ENCODE data around the gene MARCHF3.
"Not testable (repeated sequence)": the region's sequence is repeated elsewhere in the genome, so short reads cannot be mapped to it uniquely, and the experiment has no call there.

Gene MARCHF3

GRCh38 chr5:127011153-127011552, 19.2 kb downstream of the MARCHF3 start:
- no peak for DNase-seq

DNA sequence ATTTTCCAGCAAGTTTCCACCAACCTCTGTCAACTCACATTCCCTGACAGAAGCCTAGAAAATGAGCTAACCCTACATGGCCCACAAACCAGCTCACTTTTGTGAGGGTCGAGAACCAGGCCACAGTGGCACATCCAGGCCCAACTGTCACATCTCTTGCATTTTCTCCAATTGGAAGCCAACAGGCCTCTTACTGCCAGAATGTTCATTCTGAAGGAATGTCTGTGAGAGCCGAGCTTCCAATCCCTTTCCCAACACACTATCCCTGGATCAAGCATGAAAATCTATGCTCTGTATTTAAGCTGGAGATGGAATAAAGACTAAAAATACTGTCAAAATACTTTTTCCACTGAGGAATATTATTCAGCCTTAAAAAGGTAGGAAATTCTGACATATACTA, 20.0 kb downstream of the MARCHF3 start:
- no peak for DNase-seq

GRCh38 chr5:127009784-127010183, 20.6 kb downstream of the MARCHF3 start:
- no peak for DNase-seq

DNA sequence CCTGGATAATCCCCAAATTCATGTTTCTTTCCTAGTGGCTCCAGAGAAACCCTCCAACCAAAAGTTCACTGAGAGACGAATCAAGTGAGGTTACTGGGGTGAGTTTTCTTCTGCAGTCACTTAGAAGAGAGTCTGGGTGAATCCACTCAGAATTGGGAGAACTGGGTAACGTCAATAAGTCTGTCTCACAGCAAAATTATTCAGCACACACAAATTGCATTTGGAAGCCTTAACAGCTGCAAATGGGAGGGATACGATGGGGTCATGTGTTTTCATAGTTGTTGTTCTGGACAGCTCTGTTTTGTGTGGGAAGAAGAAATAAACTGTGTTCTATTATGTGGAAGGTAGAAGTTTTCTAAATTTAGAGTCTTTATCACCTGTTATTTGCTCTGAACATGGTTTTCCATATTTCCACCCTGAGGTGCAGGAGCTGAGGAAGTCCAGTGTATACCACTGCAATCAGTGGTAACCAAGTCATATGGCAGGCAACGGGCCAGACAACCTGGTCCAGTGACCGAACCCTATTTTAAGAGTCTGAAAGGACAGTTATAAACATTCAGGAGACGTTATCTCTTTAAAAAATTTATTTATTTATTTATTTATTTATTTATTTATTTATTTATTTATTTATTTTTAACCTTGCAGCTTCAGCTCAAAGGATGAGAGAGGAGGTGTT, 21.9 kb downstream of the MARCHF3 start:
- DNase-seq: no peak

GRCh38 chr5:127007522-127007921, 22.8 kb downstream of the MARCHF3 start:
- no peak for DNase-seq

DNA sequence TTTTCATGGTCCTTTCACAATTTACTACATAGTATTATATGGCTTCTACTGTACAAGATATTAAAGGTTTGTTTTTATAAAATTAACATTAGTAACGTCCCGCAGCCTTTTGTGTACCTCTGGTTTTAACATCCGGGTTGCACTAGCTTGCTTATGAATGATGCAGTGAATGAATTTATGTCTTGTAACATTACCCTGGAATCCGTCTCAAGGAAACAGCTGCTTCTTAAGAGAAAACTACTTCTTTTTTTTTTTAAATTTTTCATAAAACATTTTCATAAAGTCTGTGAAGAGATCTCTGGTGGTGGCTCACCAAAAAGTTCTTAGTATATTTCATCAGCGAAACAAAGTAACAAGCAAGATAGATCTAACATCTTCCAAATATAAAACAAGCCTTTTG, 23.6 kb downstream of the MARCHF3 start:
- no peak for DNase-seq

DNA sequence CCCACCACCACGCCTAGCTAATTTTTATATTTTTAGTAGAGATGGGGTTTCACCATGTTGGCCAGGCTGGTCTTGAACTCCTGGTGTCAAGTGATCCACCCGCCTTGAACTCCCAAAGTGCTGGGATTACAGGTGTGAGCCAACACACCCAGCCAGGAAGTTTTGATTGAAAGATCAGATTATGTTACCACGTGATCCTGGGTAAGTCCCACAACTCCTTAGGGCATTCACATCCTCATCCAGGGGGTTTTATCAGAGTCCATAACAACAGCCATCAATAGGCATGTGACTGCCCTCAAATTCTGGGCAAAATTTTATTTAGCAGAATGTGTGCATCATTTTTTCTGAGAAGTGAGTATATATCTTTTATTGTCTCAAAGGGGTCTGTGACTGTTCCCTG, 25.1 kb downstream of the MARCHF3 start:
- DNase-seq: not testable (repeated sequence)

- no peak for DNase-seq
These were observed 25.6 kb downstream of the MARCHF3 start for GRCh38 chr5:127004721-127005120.

DNA sequence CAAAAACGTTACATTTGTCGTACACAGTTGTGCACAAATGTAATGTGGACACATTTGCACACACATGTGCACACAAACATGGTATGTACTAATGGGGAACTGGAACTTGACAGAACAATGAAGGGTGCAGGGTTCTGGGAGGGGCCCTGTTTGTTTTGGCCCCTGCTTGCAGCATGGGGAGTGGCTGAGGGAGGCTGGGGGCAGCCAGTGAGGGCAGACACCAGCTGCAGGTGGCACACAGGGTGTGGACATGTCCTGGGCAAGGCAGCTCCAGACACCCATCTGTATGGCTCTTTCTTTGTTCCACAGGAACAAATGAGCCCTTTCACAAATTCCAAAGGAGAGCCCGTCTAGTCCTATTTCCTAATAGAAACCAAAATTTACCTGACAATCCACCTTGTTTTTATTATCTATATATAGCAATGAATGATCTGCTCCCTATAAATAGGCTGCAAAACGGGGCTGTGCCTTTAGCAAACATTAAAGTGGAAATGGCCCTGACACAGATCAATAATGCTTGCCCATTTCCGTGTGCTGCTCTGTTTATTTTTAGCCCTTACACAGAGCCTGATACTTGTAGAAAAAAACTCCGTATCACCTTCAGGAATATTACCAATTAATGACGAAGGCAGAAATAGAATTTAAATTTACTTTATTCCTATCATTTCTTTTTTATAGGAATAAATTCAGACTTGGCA, 26.4 kb downstream of the MARCHF3 start:
- DNase-seq: no peak

DNA sequence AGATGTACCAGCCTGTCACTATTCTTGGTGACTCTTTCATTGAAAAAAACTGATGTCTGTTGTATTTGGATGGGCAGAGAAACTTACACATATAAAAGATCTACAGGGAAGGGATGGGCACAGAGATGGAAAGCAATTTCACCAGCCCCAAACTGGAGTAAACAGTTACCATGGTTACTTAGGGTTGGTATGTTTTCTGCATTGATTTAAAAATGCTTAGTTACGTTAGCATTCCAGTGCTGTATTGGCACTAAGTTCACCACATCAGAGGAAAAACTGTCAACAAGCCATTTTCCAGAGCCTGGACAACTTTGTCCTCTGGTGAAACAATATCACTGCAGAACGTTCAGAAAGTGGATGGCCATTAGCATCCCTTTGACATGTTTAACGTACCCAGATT, 28.0 kb downstream of the MARCHF3 start:
- no peak for DNase-seq

DNA sequence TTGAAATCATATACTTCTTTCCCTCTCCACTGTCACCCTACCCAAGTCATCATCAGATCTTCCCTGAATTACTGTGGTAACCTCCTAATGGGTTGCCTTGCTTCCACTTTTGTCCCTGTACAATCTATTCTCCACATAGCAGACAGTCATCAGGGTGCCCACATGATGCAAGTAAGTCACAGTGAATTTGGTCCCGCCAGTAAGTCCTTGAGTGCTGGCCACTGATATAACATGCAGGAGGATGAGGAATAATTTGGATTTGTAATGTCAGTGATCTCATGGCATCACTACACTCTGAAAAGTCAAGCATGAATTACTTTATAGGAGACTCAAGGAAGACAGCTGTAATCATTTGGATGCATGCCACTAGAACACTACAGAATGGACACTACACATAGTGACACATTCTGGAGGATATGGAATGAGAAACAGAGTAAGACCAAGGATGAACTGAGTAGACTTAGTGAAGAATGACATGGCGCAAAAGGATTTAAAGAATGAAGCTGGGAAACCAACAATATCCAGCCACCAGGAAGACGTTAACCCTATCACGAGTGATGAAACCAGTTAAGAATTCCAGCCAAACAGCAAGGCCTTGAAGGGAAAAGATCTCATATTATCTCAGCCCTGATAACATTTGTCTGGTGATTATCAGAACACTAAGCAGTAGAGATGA, 28.6 kb downstream of the MARCHF3 start:
- DNase-seq: no peak

DNA sequence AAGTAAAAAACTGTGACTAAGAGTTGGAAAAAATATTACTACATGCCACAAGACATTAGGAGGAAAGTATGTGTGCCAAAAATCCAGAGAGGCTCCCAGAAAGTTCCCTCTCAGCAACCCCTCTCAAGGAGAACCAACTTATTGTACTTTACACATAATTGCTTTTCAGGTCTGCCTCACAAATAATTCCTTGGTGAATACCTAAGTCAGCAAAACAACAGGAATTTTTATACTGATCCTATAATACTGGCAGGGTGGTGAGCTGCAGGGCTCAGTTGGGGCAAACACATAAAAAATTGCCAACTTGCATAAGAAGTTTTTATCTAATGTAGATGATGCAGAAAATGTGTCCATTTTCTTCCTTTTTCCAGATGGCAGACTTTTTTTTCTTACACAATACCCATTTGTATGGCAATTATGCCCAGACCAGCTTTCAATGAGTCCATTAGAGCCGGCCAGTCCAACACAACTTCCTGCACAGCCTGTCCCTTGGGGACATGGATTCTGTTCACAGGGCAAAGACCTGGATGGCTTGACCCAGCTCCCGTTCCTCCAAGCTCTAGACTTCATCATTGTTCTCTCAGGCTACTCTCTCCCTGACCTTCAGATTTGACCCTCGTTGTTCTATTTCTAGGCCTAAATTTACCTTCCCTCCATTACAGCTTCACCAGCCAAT, 31.3 kb downstream of the MARCHF3 start:
- no peak for DNase-seq

DNA sequence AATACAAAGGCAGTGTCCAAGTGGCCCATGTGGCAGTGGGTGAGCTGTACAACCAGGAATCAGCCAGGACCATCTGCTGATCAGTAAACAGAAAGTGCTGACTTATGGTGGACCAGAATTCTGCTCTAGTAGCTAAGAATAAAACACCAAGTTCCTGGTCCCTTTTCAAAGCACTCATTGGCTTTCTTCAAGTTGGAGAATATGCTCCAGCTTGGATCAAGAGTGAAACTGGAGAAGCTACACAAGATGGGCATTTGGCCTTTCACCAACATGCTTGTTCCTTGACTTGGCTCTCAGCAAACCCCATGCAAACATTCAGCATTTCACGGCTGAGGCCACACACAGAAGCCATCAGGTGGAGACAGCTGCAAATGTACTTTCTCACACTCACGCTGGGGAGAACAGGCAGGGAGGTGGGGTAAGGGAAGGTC, 32.1 kb downstream of the MARCHF3 start:
- no peak for DNase-seq

GRCh38 chr5:126995689-126996088, 34.7 kb downstream of the MARCHF3 start:
- no peak for DNase-seq

DNA sequence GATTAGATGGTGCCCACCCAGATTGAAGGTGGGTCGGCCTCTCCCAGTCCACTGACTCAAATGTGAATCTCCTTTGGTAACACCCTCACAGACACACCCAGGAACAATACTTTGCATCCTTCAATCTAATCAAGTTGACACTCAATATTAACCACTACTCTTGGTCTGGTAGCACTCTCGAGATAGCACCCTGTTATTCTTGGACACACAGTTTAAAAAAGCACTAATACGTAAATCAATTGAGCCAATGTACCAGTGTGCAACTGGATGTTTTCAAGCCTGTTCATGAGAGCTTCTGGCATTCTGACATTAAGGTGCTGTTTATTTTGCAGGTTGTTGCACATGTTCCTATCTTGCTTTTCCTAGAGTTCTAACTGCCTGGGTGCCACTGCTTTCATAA, 35.3 kb downstream of the MARCHF3 start:
- DNase-seq: no peak

- no peak for DNase-seq
These were observed 35.9 kb downstream of the MARCHF3 start for GRCh38 chr5:126994485-126994884.

- DNase-seq: peak; percentile 48
These were observed 42.3 kb downstream of the MARCHF3 start for GRCh38 chr5:126988021-126988569.

DNA sequence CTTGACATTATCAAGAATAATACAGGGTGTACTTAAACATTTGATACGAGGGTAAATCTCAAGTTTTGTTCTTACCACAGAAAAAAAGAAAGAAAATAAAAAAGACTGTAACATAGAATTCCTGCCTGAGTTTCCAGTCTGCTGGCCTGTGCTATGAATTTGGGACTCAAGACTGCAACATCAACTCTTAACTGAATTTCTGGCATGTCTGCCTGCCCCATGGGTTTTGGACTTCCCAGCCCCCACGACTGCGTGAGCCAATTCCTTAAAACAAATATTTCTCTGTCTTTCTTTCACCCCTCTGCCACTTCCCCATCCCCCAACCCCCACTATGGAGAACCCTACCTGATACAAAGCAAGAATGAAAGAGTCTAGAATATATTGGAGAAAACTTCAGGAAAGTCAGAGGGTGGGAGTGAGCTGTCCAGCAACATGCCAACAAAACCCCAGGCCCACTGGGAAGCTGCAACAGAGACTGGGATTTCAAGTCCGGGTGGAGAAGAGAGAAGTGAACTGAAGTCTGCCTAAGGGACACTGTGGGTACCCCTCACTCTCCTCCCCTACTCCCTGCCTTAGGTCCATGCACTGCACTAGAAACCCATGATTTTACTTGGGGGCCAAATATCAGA, 43.0 kb downstream of the MARCHF3 start:
- no peak for DNase-seq

- no peak for DNase-seq
These were observed 45.7 kb downstream of the MARCHF3 start for GRCh38 chr5:126984632-126985031.

- DNase-seq: no peak
These were observed 46.5 kb downstream of the MARCHF3 start for GRCh38 chr5:126983874-126984266.

DNA sequence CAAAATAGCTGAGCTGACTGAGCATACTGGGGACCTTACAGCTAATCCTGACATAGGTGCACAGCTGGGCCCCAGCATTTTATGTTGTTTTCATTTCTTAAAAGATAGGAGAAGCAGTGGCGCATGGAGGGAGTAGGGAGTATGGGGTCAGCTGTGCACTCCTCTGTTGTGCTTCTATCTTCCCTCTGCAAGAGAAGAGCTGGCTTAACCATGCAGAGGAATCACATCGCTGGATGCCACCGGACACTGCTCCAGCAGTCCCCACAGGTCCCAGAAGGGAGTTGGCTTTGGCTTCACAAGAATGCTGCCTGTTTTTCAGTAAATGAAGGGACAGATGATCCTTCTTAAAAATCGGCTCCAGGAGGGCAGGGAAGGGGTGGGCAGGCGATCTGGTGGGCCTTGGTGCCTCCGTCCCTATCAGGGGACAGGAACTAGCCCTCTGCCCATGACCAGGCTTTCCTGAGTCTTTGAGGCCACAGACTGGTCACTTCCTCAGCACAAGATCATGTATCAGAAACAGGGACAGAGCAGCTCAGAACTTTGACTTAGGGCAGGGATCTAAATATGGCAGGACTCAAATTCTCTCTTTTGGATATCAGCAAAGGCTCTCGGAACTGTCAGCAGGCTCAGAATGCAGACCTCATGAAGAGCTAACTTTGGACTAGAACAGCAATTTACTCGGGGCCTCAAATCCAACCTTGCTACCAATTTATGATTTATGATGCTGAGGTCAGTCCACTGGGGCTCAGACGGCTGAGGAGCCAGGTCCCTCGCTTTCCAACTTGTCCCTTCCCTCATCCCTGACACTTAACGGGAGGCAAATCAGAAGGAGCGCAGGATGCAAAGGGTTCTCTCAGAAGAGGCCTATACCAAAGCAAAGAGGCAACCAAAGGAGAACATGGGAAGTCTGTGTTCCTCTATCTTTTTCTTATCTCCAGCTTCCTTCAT, 47.2 kb downstream of the MARCHF3 start:
- no peak for DNase-seq

- no peak for DNase-seq
These were observed 48.2 kb downstream of the MARCHF3 start for GRCh38 chr5:126982202-126982601.
